ENCODE measurements around the gene OXNAD1. TPM values are rescaled to one million over a fixed set of nuclear protein-coding genes. Genes with fewer than 3 reads are reported as not detected.

OXNAD1 gene
- total RNA-seq, 1 donor: 15.7 TPM

DNA sequence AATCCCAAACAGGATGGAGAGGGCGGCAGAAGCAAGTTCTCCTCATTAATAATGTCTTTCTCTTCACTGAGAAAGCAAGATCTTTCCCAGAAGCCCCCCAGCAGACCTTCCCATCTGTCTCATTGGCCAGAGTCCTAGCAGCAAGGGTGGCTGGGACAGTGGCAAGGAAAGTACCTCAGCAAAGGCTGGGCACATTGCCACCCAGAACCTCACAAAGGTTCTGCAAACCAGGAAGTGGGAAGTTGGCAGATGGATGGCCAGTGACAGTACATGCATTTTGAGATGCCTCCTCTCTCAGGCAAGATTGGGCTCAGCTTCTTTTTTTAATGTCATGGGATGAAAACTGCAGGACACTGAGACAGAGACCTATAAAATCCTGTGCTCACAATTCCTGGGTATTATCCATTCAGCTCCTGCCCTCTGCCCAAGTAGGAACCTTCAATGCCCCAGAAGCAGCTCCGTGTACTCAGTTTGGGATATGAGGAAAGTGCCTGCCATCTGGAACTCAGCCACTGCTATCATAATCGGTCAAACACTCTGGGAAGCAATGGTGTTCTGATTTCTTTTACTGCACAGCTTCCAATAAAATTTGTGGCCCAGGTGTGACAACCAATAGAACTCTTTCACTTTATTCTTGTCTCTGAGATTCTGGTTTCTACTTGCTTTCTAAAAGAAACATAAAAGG is 25.8 kb upstream of the OXNAD1 start:
- H3K4me3 ChIP-seq (ENCODE audit: low read depth, low read length): no peak overlapping the region
- TF ChIP-seq, protein P1, sequence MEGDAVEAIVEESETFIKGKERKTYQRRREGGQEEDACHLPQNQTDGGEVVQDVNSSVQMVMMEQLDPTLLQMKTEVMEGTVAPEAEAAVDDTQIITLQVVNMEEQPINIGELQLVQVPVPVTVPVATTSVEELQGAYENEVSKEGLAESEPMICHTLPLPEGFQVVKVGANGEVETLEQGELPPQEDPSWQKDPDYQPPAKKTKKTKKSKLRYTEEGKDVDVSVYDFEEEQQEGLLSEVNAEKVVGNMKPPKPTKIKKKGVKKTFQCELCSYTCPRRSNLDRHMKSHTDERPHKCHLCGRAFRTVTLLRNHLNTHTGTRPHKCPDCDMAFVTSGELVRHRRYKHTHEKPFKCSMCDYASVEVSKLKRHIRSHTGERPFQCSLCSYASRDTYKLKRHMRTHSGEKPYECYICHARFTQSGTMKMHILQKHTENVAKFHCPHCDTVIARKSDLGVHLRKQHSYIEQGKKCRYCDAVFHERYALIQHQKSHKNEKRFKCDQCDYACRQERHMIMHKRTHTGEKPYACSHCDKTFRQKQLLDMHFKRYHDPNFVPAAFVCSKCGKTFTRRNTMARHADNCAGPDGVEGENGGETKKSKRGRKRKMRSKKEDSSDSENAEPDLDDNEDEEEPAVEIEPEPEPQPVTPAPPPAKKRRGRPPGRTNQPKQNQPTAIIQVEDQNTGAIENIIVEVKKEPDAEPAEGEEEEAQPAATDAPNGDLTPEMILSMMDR (IDR thresholded peaks at IDR 0.05; ENCODE audit: insufficient read depth, low read length): no peak

DNA sequence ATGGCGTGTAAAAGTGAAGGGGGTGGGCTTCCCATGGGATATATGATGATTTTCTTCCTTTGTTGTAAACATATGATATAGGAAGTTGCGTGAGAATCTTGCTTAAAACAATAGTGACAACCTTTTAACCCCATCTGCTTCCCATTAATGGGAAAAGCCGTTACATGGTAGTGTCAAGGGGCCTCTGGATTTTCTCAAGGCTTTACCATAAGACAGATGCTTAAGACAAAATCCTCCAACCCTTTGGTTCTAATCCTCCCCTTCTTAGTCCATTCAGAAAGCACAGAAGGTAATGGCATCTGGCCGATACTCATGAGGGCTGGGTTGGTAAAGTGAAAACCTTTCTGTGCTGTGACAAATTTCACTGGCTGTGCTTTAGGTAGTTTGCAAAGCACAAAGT is 25.2 kb upstream of the OXNAD1 start:
- DNase-seq (ENCODE audit: low read depth): peak; percentile 74
- H3K4me3 ChIP-seq (ENCODE audit: low read depth, low read length): no peak overlapping the region
- TF ChIP-seq, protein P1 (IDR thresholded peaks at IDR 0.05; ENCODE audit: insufficient read depth, low read length): no peak

More for the DNA sequence above, 25.8 kb upstream of the OXNAD1 start:
- peak; percentile 50 for DNase-seq (ENCODE audit: low read depth)

DNA sequence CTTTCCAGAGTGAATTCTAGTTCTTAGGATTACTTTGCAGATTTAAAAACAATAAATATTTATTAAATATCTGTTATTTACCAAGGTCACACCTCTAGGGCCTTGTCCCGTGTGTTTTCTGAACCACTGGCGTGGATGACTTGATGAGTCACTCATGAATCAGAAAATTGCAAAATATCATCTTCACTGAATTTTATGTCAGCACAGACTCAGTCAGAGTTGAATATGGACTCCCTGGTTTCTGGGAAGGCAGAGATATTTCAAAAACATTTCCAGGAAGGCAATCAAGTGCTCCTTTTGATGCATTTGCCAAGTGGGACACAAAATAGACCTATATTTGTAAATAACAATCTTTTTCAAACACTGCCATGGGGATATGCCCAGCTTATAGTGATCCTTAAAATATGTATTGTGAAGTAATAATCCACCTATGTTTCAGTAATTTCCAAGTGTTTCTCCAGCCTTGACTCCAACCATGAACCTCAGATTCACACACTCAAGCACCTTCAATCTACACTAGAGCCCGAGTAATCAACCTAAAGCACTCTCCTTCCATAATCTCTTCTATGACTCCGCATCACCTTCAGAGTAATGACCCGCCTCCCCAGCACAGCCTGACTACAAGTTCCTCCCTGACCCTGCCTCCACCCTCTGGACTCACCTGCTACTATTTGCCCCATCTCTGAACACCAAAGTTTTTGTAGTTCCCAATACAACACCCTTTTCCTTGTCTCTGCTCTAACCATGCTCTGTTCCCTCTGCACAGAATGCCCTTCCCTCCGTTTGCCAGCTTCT is 24.6 kb upstream of the OXNAD1 start:
- DNase-seq (ENCODE audit: low read depth): peak; percentile 81
- TF ChIP-seq, protein P1 (IDR thresholded peaks at IDR 0.05; ENCODE audit: insufficient read depth, low read length): no peak
- no peak overlapping the region for H3K4me3 ChIP-seq (ENCODE audit: low read depth, low read length)

DNA sequence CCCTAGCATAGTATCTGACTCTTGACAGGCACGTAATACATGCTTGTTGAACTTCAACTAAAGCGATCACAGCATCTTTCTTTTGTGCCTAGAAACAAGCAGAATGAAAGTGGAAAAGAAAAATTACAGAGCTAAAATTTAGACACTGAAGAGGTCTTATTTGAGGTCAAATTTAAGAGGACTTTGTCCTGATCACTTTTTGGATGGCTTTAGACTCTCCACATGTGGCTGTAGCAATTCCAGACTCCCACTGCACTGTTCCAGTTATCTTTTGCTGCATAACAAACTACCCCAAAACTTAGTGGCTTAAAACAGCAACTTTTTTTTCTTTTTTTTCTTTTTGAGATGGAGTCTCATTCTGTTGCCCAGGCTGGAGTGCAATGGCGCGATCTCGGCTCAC is 23.8 kb upstream of the OXNAD1 start:
- no peak for DNase-seq (ENCODE audit: low read depth)
- TF ChIP-seq, protein P1 (IDR thresholded peaks at IDR 0.05; ENCODE audit: insufficient read depth, low read length): no peak
- H3K4me3 ChIP-seq (ENCODE audit: low read depth, low read length): no peak overlapping the region

DNA sequence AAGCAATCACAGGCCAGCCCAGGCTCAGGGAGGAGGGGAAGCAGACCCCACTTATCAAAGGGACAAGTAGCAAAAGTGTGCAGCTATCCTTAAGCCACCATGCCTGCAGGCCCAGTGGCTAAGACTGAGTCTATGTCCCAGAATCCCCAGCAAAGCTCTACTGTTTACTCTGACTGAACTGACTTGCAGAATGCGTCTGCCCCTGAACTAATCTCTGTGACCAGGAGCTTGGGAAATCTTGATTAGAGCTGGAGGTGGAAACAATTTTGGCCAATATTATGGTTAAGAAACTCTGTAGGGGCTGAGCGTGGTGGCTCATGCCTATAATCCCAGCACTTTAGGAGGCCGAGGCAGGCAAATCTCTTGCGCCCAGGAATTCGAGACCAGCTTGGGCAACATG is 22.8 kb upstream of the OXNAD1 start:
- no peak for DNase-seq (ENCODE audit: low read depth)
- TF ChIP-seq, protein P1 (IDR thresholded peaks at IDR 0.05; ENCODE audit: insufficient read depth, low read length): no peak
- no peak overlapping the region for H3K4me3 ChIP-seq (ENCODE audit: low read depth, low read length)

DNA sequence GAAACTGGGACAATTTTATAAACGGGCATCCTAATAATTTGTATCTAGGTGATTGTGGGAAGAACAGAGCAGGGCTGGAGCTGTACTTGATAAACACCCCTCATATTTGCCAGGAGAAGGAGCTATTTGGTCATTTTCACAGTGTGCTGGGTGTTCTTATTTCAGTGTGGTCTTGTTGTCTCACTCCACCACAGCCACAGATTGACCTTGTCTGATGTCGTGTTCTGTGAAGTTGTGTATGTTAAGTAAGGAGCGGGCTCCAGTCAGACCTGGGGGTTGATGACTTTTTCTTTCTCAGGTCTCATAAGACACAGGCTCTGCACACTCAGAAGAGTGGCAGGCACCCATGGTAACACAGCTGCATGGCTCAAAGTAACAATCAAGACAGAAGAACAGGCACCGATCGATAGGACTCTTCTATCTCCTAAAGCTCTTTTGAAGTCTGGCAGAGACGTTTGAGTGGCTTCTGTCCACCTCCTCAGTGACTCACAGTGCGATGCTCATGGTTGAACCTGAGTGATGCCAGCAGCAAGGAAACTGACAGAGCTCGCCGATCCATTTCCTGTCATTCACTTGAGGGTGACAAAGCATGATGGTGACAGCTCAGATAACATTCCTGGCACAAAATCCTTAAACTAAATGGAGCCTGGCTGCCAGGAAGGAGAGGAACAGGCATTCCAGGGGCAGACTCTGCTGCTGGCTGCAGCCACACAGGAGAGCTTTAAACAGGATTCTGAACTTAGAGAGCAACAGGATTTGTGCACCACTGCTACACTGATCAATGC is 21.1 kb upstream of the OXNAD1 start:
- TF ChIP-seq, protein P1 (IDR thresholded peaks at IDR 0.05; ENCODE audit: insufficient read depth, low read length): no peak
- no peak overlapping the region for H3K4me3 ChIP-seq (ENCODE audit: low read depth, low read length)
- peak; percentile 45 for DNase-seq (ENCODE audit: low read depth)

Measured in fibroblast of the aortic adventitia (primary cell).